ENCODE measurements around the gene ANAPC13.

ANAPC13 gene

GRCh38 chr3:134473868-134474546 is 11.8 kb downstream of the ANAPC13 start:
- peak; percentile 31; the same call in 1 of the 2 replicates for TF ChIP-seq GATA2 (IDR thresholded peaks at IDR 0.05; ENCODE audit: low read depth, low read length)
- TF ChIP-seq GATA3 (IDR thresholded peaks at IDR 0.05; ENCODE audit: low read depth, low read length) = peak; percentile 47; the same call in 1 of the 2 replicates

- no peak for TF ChIP-seq GATA3 (IDR thresholded peaks at IDR 0.05; ENCODE audit: low read depth, low read length)
- TF ChIP-seq GATA2 (IDR thresholded peaks at IDR 0.05; ENCODE audit: low read depth, low read length) = no peak
Measured at GRCh38 chr3:134472831-134473230, 13.0 kb downstream of the ANAPC13 start.

- no peak for TF ChIP-seq GATA2 (IDR thresholded peaks at IDR 0.05; ENCODE audit: low read depth, low read length)
- TF ChIP-seq GATA3 (IDR thresholded peaks at IDR 0.05; ENCODE audit: low read depth, low read length) = no peak
Measured at GRCh38 chr3:134471521-134472193, 14.1 kb downstream of the ANAPC13 start.

GRCh38 chr3:134468519-134468918 is 17.3 kb downstream of the ANAPC13 start:
- TF ChIP-seq GATA3 (IDR thresholded peaks at IDR 0.05; ENCODE audit: low read depth, low read length) = no peak
- TF ChIP-seq GATA2 (IDR thresholded peaks at IDR 0.05; ENCODE audit: low read depth, low read length) = no peak

GRCh38 chr3:134466331-134466730 is 19.5 kb downstream of the ANAPC13 start:
- no peak for TF ChIP-seq GATA2 (IDR thresholded peaks at IDR 0.05; ENCODE audit: low read depth, low read length)
- no peak for TF ChIP-seq GATA3 (IDR thresholded peaks at IDR 0.05; ENCODE audit: low read depth, low read length)

GRCh38 chr3:134464689-134465365 is 21.0 kb downstream of the ANAPC13 start:
- TF ChIP-seq GATA2 (IDR thresholded peaks at IDR 0.05; ENCODE audit: low read depth, low read length) (no peak), GATA3 (IDR thresholded peaks at IDR 0.05; ENCODE audit: low read depth, low read length) (no peak)

DNA sequence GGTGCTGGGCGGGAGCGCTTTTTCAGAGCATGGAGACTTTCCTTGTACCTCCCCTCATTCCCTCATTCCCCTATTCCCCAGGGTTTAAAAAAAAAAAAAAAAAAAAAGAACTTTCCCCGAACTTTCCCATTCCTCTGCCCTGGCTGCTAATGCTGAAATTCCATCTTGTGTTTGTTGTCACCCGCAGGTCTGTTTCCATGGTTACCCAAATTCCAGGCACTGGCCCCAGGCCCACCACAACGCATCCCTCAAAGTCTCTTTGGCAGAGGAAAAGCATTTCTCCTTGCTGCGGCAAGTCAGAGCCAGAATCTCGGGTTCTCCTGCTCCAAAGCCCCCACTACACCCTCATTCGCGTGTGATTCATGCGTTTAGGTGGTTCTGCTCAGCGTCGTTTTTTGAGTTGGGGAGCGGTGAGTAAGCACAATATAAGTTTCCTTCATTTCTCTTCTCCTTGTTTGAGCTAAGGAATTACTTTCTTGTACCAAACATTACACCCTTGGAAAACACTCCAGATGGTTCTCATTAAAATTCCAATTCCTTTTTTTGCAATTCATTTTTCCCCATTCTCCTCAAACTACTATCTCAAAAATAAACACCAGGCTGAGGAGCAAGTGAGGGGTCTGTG is 21.6 kb downstream of the ANAPC13 start:
- TF ChIP-seq GATA3 (IDR thresholded peaks at IDR 0.05; ENCODE audit: low read depth, low read length) (no peak), GATA2 (IDR thresholded peaks at IDR 0.05; ENCODE audit: low read depth, low read length) (no peak)

DNA sequence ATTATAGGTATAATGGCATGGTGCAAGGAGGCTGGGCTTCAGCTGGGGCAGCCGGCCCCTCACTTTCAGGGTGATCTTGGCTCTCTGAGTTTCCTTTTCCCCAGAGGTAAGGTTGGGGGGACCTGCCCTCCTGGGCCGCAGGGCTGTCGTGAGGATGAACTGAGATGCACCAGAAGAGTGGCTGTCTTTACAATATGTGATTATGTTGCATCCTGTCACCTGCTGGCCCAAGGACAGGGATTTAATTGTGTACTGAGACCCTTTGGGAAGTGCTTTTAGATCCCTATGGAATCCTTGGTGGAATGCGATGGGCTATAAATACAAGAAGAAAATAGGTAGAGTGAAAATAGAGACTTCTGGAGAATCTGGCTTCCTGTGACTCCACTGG is 22.1 kb downstream of the ANAPC13 start:
- TF ChIP-seq GATA2 (IDR thresholded peaks at IDR 0.05; ENCODE audit: low read depth, low read length) (no peak), GATA3 (IDR thresholded peaks at IDR 0.05; ENCODE audit: low read depth, low read length) (no peak)

GRCh38 chr3:134462331-134462941 is 23.3 kb downstream of the ANAPC13 start:
- TF ChIP-seq GATA3 (IDR thresholded peaks at IDR 0.05; ENCODE audit: low read depth, low read length) = no peak
- TF ChIP-seq GATA2 (IDR thresholded peaks at IDR 0.05; ENCODE audit: low read depth, low read length) = no peak

GRCh38 chr3:134460965-134461364 is 24.8 kb downstream of the ANAPC13 start:
- TF ChIP-seq GATA2 (IDR thresholded peaks at IDR 0.05; ENCODE audit: low read depth, low read length) (no peak), GATA3 (IDR thresholded peaks at IDR 0.05; ENCODE audit: low read depth, low read length) (no peak)

DNA sequence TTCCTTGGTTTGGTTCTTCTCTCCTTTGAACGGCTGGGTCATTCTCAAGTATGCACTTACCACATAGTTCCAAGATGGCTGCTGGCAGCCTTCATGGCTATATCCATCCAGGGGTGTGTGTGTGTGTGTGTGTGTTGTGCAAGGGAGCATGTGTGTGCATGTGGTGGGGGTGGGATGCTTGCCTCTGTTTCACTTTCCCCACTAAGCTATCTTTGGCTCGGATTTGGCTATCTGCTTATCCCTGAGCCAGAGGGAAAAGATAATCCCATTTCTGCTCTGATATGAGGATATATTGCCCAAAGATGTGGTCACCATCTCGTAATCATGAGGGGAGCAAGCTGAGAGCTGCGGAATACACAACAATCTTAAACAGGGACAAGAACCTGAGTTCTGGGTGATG is 26.2 kb downstream of the ANAPC13 start:
- no peak for TF ChIP-seq GATA3 (IDR thresholded peaks at IDR 0.05; ENCODE audit: low read depth, low read length)
- no peak for TF ChIP-seq GATA2 (IDR thresholded peaks at IDR 0.05; ENCODE audit: low read depth, low read length)

GRCh38 chr3:134458406-134458945 is 27.3 kb downstream of the ANAPC13 start:
- no peak for TF ChIP-seq GATA3 (IDR thresholded peaks at IDR 0.05; ENCODE audit: low read depth, low read length)
- no peak for TF ChIP-seq GATA2 (IDR thresholded peaks at IDR 0.05; ENCODE audit: low read depth, low read length)

DNA sequence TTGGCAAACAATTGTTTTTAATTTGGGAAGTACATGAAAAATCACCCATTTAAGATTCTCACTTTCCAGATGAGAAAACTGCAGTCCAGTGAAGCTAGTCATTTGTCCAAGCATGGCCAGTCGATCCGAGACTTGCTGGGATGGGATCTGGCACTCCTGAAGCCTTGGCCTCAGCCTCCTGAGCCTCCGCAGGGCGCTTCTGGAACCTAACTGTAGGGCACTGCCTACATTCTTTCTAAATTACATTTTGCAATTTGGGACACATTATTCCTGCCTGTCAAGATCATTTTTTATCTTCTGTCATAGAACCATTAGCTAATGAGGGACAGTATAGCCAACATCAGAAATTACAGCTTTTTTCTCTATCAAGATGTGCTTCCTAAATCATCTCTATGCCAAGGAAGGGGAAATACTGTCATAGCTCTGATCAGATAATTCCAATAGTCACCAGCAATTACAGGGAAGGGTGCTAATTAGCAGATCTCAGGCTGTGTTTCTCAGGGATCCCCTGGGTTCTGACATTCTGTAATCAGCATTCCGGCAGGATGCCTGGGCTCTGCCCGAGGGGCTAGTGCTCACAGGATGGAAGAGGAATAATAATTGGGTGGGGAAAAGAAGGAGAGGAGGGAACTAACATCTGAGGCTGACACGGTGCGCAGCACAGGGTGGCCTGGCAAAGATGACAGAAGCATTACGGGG is 28.3 kb downstream of the ANAPC13 start:
- no peak for TF ChIP-seq GATA2 (IDR thresholded peaks at IDR 0.05; ENCODE audit: low read depth, low read length)
- no peak for TF ChIP-seq GATA3 (IDR thresholded peaks at IDR 0.05; ENCODE audit: low read depth, low read length)
